Skeletal muscle cell (primary cell): ENCODE measurements around the gene LCMT2.
"Not testable (repeated sequence)": the region's sequence is repeated elsewhere in the genome, so short reads cannot be mapped to it uniquely, and the experiment has no call there.

Source experiments
- DNase-seq: peaks from one replicate; pipeline ENCODE4 v3.0.0-alpha.2; 2010; ENCODE audit warnings: low read depth
- H3K4me3 ChIP-seq: 2 replicates; pipeline ENCODE4 v1.5.1; 2011; ENCODE audit warnings: low read depth, mild to moderate bottlenecking, control low read depth, low read length, moderate library complexity

Gene LCMT2

GRCh38 chr15:43316016-43316970, 14.1 kb downstream of the LCMT2 start:
- DNase-seq: no peak

GRCh38 chr15:43314171-43314570, 16.2 kb downstream of the LCMT2 start:
- no peak overlapping the region for H3K4me3 ChIP-seq
- no peak for DNase-seq

More at GRCh38 chr15:43316016-43316970, 14.1 kb downstream of the LCMT2 start:
- H3K4me3 ChIP-seq: no peak overlapping the region

- H3K4me3 ChIP-seq: no peak overlapping the region
- DNase-seq: no peak
Observed at GRCh38 chr15:43312378-43312777, 18.0 kb downstream of the LCMT2 start.

GRCh38 chr15:43302205-43302817, 28.1 kb downstream of the LCMT2 start, which contains the start of gene TGM7:
TGM7 (minus strand) TSS chr15:43302255.
- H3K4me3 ChIP-seq: no peak within 1 kb of the TSS
- DNase-seq: no peak

GRCh38 chr15:43299884-43300283, 30.5 kb downstream of the LCMT2 start:
- no peak for DNase-seq
- H3K4me3 ChIP-seq: no peak overlapping the region

- no peak for DNase-seq
Observed at GRCh38 chr15:43299411-43299810, 31.0 kb downstream of the LCMT2 start.

GRCh38 chr15:43294091-43294706, 36.2 kb downstream of the LCMT2 start:
- H3K4me3 ChIP-seq: no peak overlapping the region
- no peak for DNase-seq

More at GRCh38 chr15:43299411-43299810, 31.0 kb downstream of the LCMT2 start:
- no peak overlapping the region for H3K4me3 ChIP-seq

- DNase-seq: no peak
- H3K4me3 ChIP-seq: no peak overlapping the region
Observed at GRCh38 chr15:43293432-43293831, 36.9 kb downstream of the LCMT2 start.

GRCh38 chr15:43292375-43293078, 37.8 kb downstream of the LCMT2 start:
- no peak overlapping the region for H3K4me3 ChIP-seq
- DNase-seq: no peak

- not testable (repeated sequence) for DNase-seq, H3K4me3 ChIP-seq
Observed at GRCh38 chr15:43289656-43290055, 40.7 kb downstream of the LCMT2 start.

- no peak for DNase-seq
Observed at GRCh38 chr15:43287254-43287653, 43.1 kb downstream of the LCMT2 start.

GRCh38 chr15:43286074-43286473, 44.3 kb downstream of the LCMT2 start:
- no peak for DNase-seq
- H3K4me3 ChIP-seq: no peak overlapping the region

More at GRCh38 chr15:43287254-43287653, 43.1 kb downstream of the LCMT2 start:
- H3K4me3 ChIP-seq: no peak overlapping the region

- DNase-seq: peak; percentile 15
- no peak overlapping the region for H3K4me3 ChIP-seq
Observed at GRCh38 chr15:43285609-43286037, 44.8 kb downstream of the LCMT2 start.

- DNase-seq: no peak
- no peak overlapping the region for H3K4me3 ChIP-seq
Observed at GRCh38 chr15:43283526-43283925, 46.8 kb downstream of the LCMT2 start.

- DNase-seq: no peak
- no peak overlapping the region for H3K4me3 ChIP-seq
Observed at GRCh38 chr15:43281926-43282602, 48.3 kb downstream of the LCMT2 start.

GRCh38 chr15:43280996-43281395, 49.4 kb downstream of the LCMT2 start:
- H3K4me3 ChIP-seq: no peak overlapping the region
- no peak for DNase-seq

- H3K4me3 ChIP-seq: no peak overlapping the region
- DNase-seq: no peak
Observed at GRCh38 chr15:43279496-43279895, 50.9 kb downstream of the LCMT2 start.

- H3K4me3 ChIP-seq: no peak overlapping the region
- DNase-seq: no peak
Observed at GRCh38 chr15:43278869-43279268, 51.5 kb downstream of the LCMT2 start.

- DNase-seq: no peak
- H3K4me3 ChIP-seq: no peak overlapping the region
Observed at GRCh38 chr15:43277901-43278300, 52.5 kb downstream of the LCMT2 start.
